Thoracic aorta (tissue), 2 donors: Measurements from ENCODE around the gene RGS7. TPM values are rescaled to one million over a fixed set of nuclear protein-coding genes. Genes with fewer than 3 reads are reported as not detected.
"Not testable (repeated sequence)": the region's sequence is repeated elsewhere in the genome, so short reads cannot be mapped to it uniquely, and the experiment has no call there.

Experiments used
- ATAC-seq: fragments of 150-250 bp; one replicate; pipeline ENCODE4 v1.8.0; 2017; ENCODE audit warnings: low read depth; ENCODE audit not compliant: insufficient number of reproducible peaks, low FRiP score
- DNase-seq: peaks from one replicate; pipeline ENCODE4 v3.0.0-alpha.2; 2020; ENCODE audit warnings: low spot score
- H3K27ac ChIP-seq, 2 donors: fragments of 200-600 bp; sonication (generic); 1 replicate in 1 of 2; 2 replicates in 1 of 2; pipeline ENCODE4 v1.5.1; 2016; ENCODE audit warnings: mild to moderate bottlenecking in 2 of 2, moderate library complexity in 2 of 2
- H3K27me3 ChIP-seq: fragments of 200-600 bp; sonication (generic); replicated peaks from 2 replicates; pipeline ENCODE4 v1.6.0; 2016; ENCODE audit warnings: mild to moderate bottlenecking; ENCODE audit not compliant: insufficient read depth
- H3K36me3 ChIP-seq: fragments of 200-600 bp; sonication (generic); one replicate; pipeline ENCODE4 v1.5.1; 2016
- H3K4me1 ChIP-seq, 2 donors: fragments of 200-600 bp; sonication (generic); 1 replicate in 1 of 2; 2 replicates in 1 of 2; pipeline versions ENCODE4 v1.5.1 to v1.6.0; 2016; ENCODE audit warnings: low read depth in 2 of 2, mild to moderate bottlenecking in 1 of 2; ENCODE audit not compliant: control insufficient read depth in 1 of 2
- H3K4me3 ChIP-seq: fragments of 200-600 bp; sonication (generic); 2 replicates; pipeline ENCODE4 v1.5.1; 2016; ENCODE audit warnings: mild to moderate bottlenecking
- H3K9me3 ChIP-seq: fragments of 200-600 bp; sonication (generic); 2 replicates; pipeline ENCODE4 v1.5.1; 2016
- CTCF ChIP-seq: fragments of 200-600 bp; sonication (generic); IDR thresholded peaks from one replicate; pipeline ENCODE4 v1.5.1; 2019; ENCODE audit warnings: antibody characterized with exemption
- total RNA-seq, 2 donors: library from RNA; depleted of rRNA; stranded (reverse); fragments of >200 nt; gene quantifications; one replicate each; pipeline versions ENCODE4 v1.1.0 to v1.2.3, GENCODE V29; 2016

The RGS7 gene
- total RNA-seq, 2 donors from 2014 or later, result not detected

- ATAC-seq (no peak), DNase-seq (no peak)
- Histone ChIP-seq H3K4me3 (no peak overlapping the region), H3K27ac (no peak overlapping the region), H3K36me3 (no peaks in the 10 kb centered on the region), H3K4me1 (no peaks in the 10 kb centered on the region), H3K27me3 (no peaks in the 10 kb centered on the region), H3K9me3 (no peaks in the 10 kb centered on the region)
- TF ChIP-seq CTCF, result no peak
These were observed 47.4 kb downstream of the RGS7 start for GRCh38 chr1:241309651-241310050.

DNA sequence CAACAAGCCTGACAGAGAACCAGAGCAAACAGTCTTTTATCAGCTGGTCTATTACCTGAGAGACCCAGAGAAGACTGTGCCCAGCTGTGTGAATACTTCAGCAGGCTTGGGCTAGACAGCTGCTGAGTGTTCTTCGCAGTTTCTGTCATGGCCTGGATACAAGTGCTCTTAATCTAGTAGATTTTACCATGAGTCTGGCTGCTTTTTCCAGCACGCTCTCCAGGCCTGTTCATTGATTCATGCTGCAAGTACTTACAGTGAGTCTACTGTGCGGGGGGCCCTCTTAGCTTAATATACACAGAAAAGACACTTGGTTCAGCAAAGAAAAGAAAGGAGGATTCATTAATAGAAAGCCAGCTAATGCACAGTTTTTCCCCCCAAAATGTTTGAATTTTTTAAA, 48.5 kb downstream of the RGS7 start:
- Histone ChIP-seq H3K9me3 (peaks cover 3% of the 10 kb centered on the region), H3K27ac (no peak overlapping the region), H3K4me1 (no peaks in the 10 kb centered on the region), H3K27me3 (no peaks in the 10 kb centered on the region), H3K4me3 (no peak overlapping the region), H3K36me3 (no peaks in the 10 kb centered on the region)
- ATAC-seq (no peak), DNase-seq (no peak)
- TF ChIP-seq CTCF, result no peak

DNA sequence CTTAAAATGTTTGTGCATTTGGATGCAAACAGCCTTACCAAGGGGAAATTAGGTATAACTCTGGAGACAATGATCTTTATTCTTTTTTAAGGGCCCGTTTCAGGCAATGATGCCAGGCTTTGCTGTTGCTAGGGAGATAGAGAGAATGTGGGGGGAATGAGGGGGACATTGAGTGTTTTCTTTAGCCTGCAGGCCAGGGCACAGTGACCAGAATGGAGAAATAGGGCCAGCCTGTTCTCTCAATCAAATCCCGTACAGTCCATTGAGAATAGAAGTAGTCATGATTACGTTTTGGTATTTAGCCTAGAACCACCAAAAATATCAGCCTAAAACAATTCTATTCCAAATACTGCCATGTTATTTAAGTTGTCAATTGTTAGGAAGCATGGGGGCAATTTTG, 49.0 kb downstream of the RGS7 start:
- DNase-seq, result no peak
- peaks cover 3% of the 10 kb centered on the region for H3K9me3 ChIP-seq
- H3K4me3 ChIP-seq, result no peak overlapping the region
- ATAC-seq, result no peak
- H3K27ac ChIP-seq, result no peak overlapping the region
- no peaks in the 10 kb centered on the region for H3K4me1 ChIP-seq
- H3K36me3 ChIP-seq, result no peaks in the 10 kb centered on the region
- TF ChIP-seq CTCF, result no peak
- H3K27me3 ChIP-seq, result no peaks in the 10 kb centered on the region

GRCh38 chr1:241306125-241306790, 50.7 kb downstream of the RGS7 start:
- H3K27ac ChIP-seq, result no peak overlapping the region
- peaks cover 3% of the 10 kb centered on the region for H3K9me3 ChIP-seq
- H3K4me1 ChIP-seq, result no peaks in the 10 kb centered on the region
- ATAC-seq (no peak), DNase-seq (no peak)
- H3K36me3 ChIP-seq, result no peaks in the 10 kb centered on the region
- H3K4me3 ChIP-seq, result no peak overlapping the region
- no peaks in the 10 kb centered on the region for H3K27me3 ChIP-seq
- no peak for TF ChIP-seq CTCF

DNA sequence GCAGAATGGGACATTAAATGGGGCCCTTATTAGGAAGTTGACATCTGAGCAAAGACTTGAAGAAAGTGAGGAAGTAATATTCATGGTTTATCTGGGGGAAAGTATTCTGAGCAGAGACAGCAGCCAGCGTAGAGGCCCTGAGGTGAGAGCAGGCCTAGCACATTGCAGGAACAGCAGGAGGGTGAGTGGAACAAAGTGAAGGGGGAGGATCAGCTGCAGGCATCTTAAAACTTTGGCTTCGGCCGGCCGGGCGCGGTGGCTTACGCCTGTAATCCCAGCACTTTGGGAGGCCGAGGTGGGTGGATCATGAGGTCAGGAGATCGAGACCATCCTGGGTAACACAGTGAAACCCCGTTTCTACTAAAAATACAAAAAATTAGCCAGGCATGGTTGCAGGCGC, 55.0 kb downstream of the RGS7 start:
- not testable (repeated sequence) for H3K27ac ChIP-seq, H3K4me3 ChIP-seq, H3K36me3 ChIP-seq, DNase-seq, H3K4me1 ChIP-seq, ATAC-seq, H3K9me3 ChIP-seq, H3K27me3 ChIP-seq

GRCh38 chr1:241299347-241299746, 57.7 kb downstream of the RGS7 start:
- DNase-seq, result no peak
- no peak for ATAC-seq
- Histone ChIP-seq H3K9me3 (peaks cover 3% of the 10 kb centered on the region), H3K4me3 (no peak overlapping the region), H3K27ac (no peak overlapping the region), H3K36me3 (no peaks in the 10 kb centered on the region), H3K27me3 (no peaks in the 10 kb centered on the region), H3K4me1 (no peaks in the 10 kb centered on the region)
- TF ChIP-seq CTCF, result no peak
